ENCODE data around the gene RFX2. TPM values are rescaled to one million over a fixed set of nuclear protein-coding genes. Genes with fewer than 3 reads are reported as not detected.
"Not testable (repeated sequence)": the region's sequence is repeated elsewhere in the genome, so short reads cannot be mapped to it uniquely, and the experiment has no call there.

The RFX2 gene
- total and polyA plus RNA-seq, 3 experiments from 2014 or later: 1.5 to 4.9 (median 4.2) TPM

GRCh38 chr19:6034512-6034911 lies 75.8 kb downstream of the RFX2 start:
- Histone ChIP-seq H3K4me1 (ENCODE audit: insufficient read depth, low read length) (no peaks in the 10 kb centered on the region), H3K27me3 (ENCODE audit: insufficient read depth, low read length, poor library complexity, severe bottlenecking) (no peaks in the 10 kb centered on the region), H3K9me3 (ENCODE audit: low read length) (no peaks in the 10 kb centered on the region), H3K4me3 (ENCODE audit: low read length) (no peak overlapping the region), H3K36me3 (ENCODE audit: insufficient read depth, low read length) (no peaks in the 10 kb centered on the region), H3K27ac (ENCODE audit: low read depth, low read length) (no peak overlapping the region)
- H3K4me1 Mint-ChIP-seq: peaks cover 0 to 3% (median 0%) of the 10 kb centered on the region in 3 donors
- no peaks in the 10 kb centered on the region for H3K27me3 Mint-ChIP-seq
- DNase-seq: no peak
- no peak overlapping the region for H3K4me3 Mint-ChIP-seq
- POLR2A ChIA-PET: no interaction called here
- H3K36me3 Mint-ChIP-seq: no peaks in the 10 kb centered on the region
- CTCF ChIA-PET: interaction anchor here (0.7 to 1.3 kb wide), 4 partner anchors 15 to 92 kb away, joined by 3 to 5 read pairs (median 3); no protein-coding TSS in a partner anchor
- H3K9me3 Mint-ChIP-seq: no peaks in the 10 kb centered on the region
- no peak overlapping the region for H3K27ac Mint-ChIP-seq

GRCh38 chr19:6033744-6034264 lies 76.5 kb downstream of the RFX2 start:
- Mint-ChIP-seq H3K27ac (no peak overlapping the region), H3K27me3 (no peaks in the 10 kb centered on the region), H3K4me3 (no peak overlapping the region), H3K9me3 (no peaks in the 10 kb centered on the region), H3K36me3 (no peaks in the 10 kb centered on the region), H3K4me1 (no peaks in the 10 kb centered on the region)
- Histone ChIP-seq H3K36me3 (ENCODE audit: insufficient read depth, low read length) (no peaks in the 10 kb centered on the region), H3K4me1 (ENCODE audit: insufficient read depth, low read length) (no peaks in the 10 kb centered on the region), H3K9me3 (ENCODE audit: low read length) (no peaks in the 10 kb centered on the region), H3K4me3 (ENCODE audit: low read length) (no peak overlapping the region), H3K27ac (ENCODE audit: low read depth, low read length) (no peak overlapping the region), H3K27me3 (ENCODE audit: insufficient read depth, low read length, poor library complexity, severe bottlenecking) (no peaks in the 10 kb centered on the region)
- ChIA-PET CTCF (interaction anchor here (0.9 to 1.3 kb wide), 2 partner anchors 91 to 93 kb away, joined by 3 to 5 read pairs; no protein-coding TSS in a partner anchor), POLR2A (interaction anchor here (0.6 kb wide), 1 partner anchor 279 kb away, joined by 3 read pairs; no protein-coding TSS in a partner anchor)
- DNase-seq: no peak

GRCh38 chr19:6032827-6033226 lies 77.5 kb downstream of the RFX2 start:
- H3K4me3 ChIP-seq (ENCODE audit: low read length): no peak overlapping the region
- H3K27me3 ChIP-seq (ENCODE audit: insufficient read depth, low read length, poor library complexity, severe bottlenecking): no peaks in the 10 kb centered on the region
- H3K9me3 ChIP-seq (ENCODE audit: low read length): no peaks in the 10 kb centered on the region
- no peak overlapping the region for H3K27ac ChIP-seq (ENCODE audit: low read depth, low read length)
- no peaks in the 10 kb centered on the region for H3K4me1 ChIP-seq (ENCODE audit: insufficient read depth, low read length)
- Mint-ChIP-seq H3K9me3 (no peaks in the 10 kb centered on the region), H3K27me3 (no peaks in the 10 kb centered on the region), H3K27ac (no peak overlapping the region), H3K4me3 (no peak overlapping the region), H3K36me3 (no peaks in the 10 kb centered on the region), H3K4me1 (no peaks in the 10 kb centered on the region)
- H3K36me3 ChIP-seq (ENCODE audit: insufficient read depth, low read length): no peaks in the 10 kb centered on the region
- no peak for DNase-seq
- CTCF ChIA-PET: no interaction called here
- POLR2A ChIA-PET: no interaction called here

GRCh38 chr19:6032381-6032780 lies 77.9 kb downstream of the RFX2 start:
- ChIA-PET CTCF (no interaction called here), POLR2A (no interaction called here)
- Mint-ChIP-seq H3K36me3 (no peaks in the 10 kb centered on the region), H3K4me3 (no peak overlapping the region), H3K4me1 (no peaks in the 10 kb centered on the region), H3K27ac (peak overlapping the region in 1 of 8 donors; percentile 87), H3K9me3 (no peaks in the 10 kb centered on the region), H3K27me3 (no peaks in the 10 kb centered on the region)
- Histone ChIP-seq H3K27me3 (ENCODE audit: insufficient read depth, low read length, poor library complexity, severe bottlenecking) (no peaks in the 10 kb centered on the region), H3K36me3 (ENCODE audit: insufficient read depth, low read length) (no peaks in the 10 kb centered on the region), H3K27ac (ENCODE audit: low read depth, low read length) (no peak overlapping the region), H3K9me3 (ENCODE audit: low read length) (no peaks in the 10 kb centered on the region), H3K4me1 (ENCODE audit: insufficient read depth, low read length) (no peaks in the 10 kb centered on the region), H3K4me3 (ENCODE audit: low read length) (no peak overlapping the region)
- DNase-seq: no peak

- no peaks in the 10 kb centered on the region for H3K9me3 ChIP-seq (ENCODE audit: low read length)
- ChIA-PET CTCF (no interaction called here), POLR2A (no interaction called here)
- no peak overlapping the region for H3K4me3 ChIP-seq (ENCODE audit: low read length)
- Mint-ChIP-seq H3K27me3 (peaks cover 0 to 3% of the 10 kb centered on the region in 2 donors), H3K36me3 (no peaks in the 10 kb centered on the region), H3K27ac (peak overlapping the region in 1 of 8 donors; percentile 0), H3K4me1 (no peaks in the 10 kb centered on the region), H3K4me3 (no peak overlapping the region), H3K9me3 (no peaks in the 10 kb centered on the region)
- H3K4me1 ChIP-seq (ENCODE audit: insufficient read depth, low read length): no peaks in the 10 kb centered on the region
- no peak for DNase-seq
- no peaks in the 10 kb centered on the region for H3K36me3 ChIP-seq (ENCODE audit: insufficient read depth, low read length)
- no peaks in the 10 kb centered on the region for H3K27me3 ChIP-seq (ENCODE audit: insufficient read depth, low read length, poor library complexity, severe bottlenecking)
- no peak overlapping the region for H3K27ac ChIP-seq (ENCODE audit: low read depth, low read length)
Measured at GRCh38 chr19:6030214-6030507, 80.1 kb downstream of the RFX2 start.

- ChIA-PET CTCF (interaction anchor here (1.4 to 1.5 kb wide), 2 partner anchors 59 to 223 kb away, joined by 3 to 4 read pairs; no protein-coding TSS in a partner anchor), POLR2A (interaction anchor here (0.7 kb wide), 1 partner anchor 222 kb away, joined by 3 read pairs; the partner anchor contains the start of gene NRTN)
- Histone ChIP-seq H3K9me3 (ENCODE audit: low read length) (no peaks in the 10 kb centered on the region), H3K4me3 (ENCODE audit: low read length) (no peak overlapping the region), H3K4me1 (ENCODE audit: insufficient read depth, low read length) (no peaks in the 10 kb centered on the region), H3K27ac (ENCODE audit: low read depth, low read length) (no peak overlapping the region), H3K36me3 (ENCODE audit: insufficient read depth, low read length) (no peaks in the 10 kb centered on the region), H3K27me3 (ENCODE audit: insufficient read depth, low read length, poor library complexity, severe bottlenecking) (no peaks in the 10 kb centered on the region)
- peak overlapping the region in 1 of 8 donors; percentile 84 for H3K27ac Mint-ChIP-seq
- DNase-seq: no peak
- H3K36me3 Mint-ChIP-seq: no peaks in the 10 kb centered on the region
- no peaks in the 10 kb centered on the region for H3K4me1 Mint-ChIP-seq
- peaks cover 5 to 8% of the 10 kb centered on the region in 2 donors for H3K27me3 Mint-ChIP-seq
- no peak overlapping the region for H3K4me3 Mint-ChIP-seq
- no peaks in the 10 kb centered on the region for H3K9me3 Mint-ChIP-seq
Measured at GRCh38 chr19:6026390-6027227, 83.7 kb downstream of the RFX2 start.

- H3K4me3 ChIP-seq (ENCODE audit: low read length); H3K27ac Mint-ChIP-seq; H3K36me3 ChIP-seq (ENCODE audit: insufficient read depth, low read length); H3K36me3 Mint-ChIP-seq; DNase-seq; H3K4me3 Mint-ChIP-seq; H3K27me3 ChIP-seq (ENCODE audit: insufficient read depth, low read length, poor library complexity, severe bottlenecking); H3K4me1 Mint-ChIP-seq; H3K9me3 ChIP-seq (ENCODE audit: low read length); H3K4me1 ChIP-seq (ENCODE audit: insufficient read depth, low read length); H3K9me3 Mint-ChIP-seq; H3K27ac ChIP-seq (ENCODE audit: low read depth, low read length); POLR2A ChIA-PET: not testable (repeated sequence)
- peaks cover 6 to 13% of the 10 kb centered on the region in 2 donors for H3K27me3 Mint-ChIP-seq
- CTCF ChIA-PET: interaction anchor here (1.5 kb wide), 1 partner anchor 221 kb away, joined by 4 read pairs; no protein-coding TSS in a partner anchor
Measured at GRCh38 chr19:6024756-6025155, 85.5 kb downstream of the RFX2 start.

GRCh38 chr19:6023936-6024335 lies 86.4 kb downstream of the RFX2 start:
- no peaks in the 10 kb centered on the region for H3K4me1 Mint-ChIP-seq
- no peaks in the 10 kb centered on the region for H3K36me3 ChIP-seq (ENCODE audit: insufficient read depth, low read length)
- POLR2A ChIA-PET: no interaction called here

More at GRCh38 chr19:6023936-6024335, 86.4 kb downstream of the RFX2 start:
- peak in 1 of 5 donors; percentile 20 for DNase-seq
- no peak overlapping the region for H3K27ac ChIP-seq (ENCODE audit: low read depth, low read length)
- peaks cover 6 to 17% of the 10 kb centered on the region in 2 donors for H3K27me3 Mint-ChIP-seq
- no peak overlapping the region for H3K4me3 Mint-ChIP-seq
- no peak overlapping the region for H3K27ac Mint-ChIP-seq
- no peak overlapping the region for H3K4me3 ChIP-seq (ENCODE audit: low read length)
- H3K9me3 Mint-ChIP-seq: no peaks in the 10 kb centered on the region
- H3K36me3 Mint-ChIP-seq: no peaks in the 10 kb centered on the region
- no peaks in the 10 kb centered on the region for H3K4me1 ChIP-seq (ENCODE audit: insufficient read depth, low read length)
- H3K9me3 ChIP-seq (ENCODE audit: low read length): no peaks in the 10 kb centered on the region
- CTCF ChIA-PET: interaction anchor here (1.5 kb wide), 2 partner anchors 25 to 41 kb away, joined by 3 read pairs; no protein-coding TSS in a partner anchor
- H3K27me3 ChIP-seq (ENCODE audit: insufficient read depth, low read length, poor library complexity, severe bottlenecking): no peaks in the 10 kb centered on the region
